Heart left ventricle (tissue), 16 donors: ENCODE results near the gene MAP1LC3B. TPM values are rescaled to one million over a fixed set of nuclear protein-coding genes. Genes with fewer than 3 reads are reported as not detected.

Source experiments
- ATAC-seq, 4 donors: fragments of 200-7000 bp; cut with Tn5 transposase; one replicate each; pipeline ENCODE4 v1.9.1; 2020 to 2022; ENCODE audit warnings: moderate library complexity in 4 of 4, mild to moderate bottlenecking in 3 of 4, moderate number of reproducible peaks in 1 of 4
- DNase-seq, 5 donors: peaks; one replicate each; pipeline ENCODE4 v3.0.0-alpha.2; 2020
- H3K27ac ChIP-seq, 12 donors: fragments of 200-600 bp; sonication (generic) in 4 of 12; one replicate each; pipeline versions ENCODE4 v1.5.0 to v1.8.0; 2016 to 2022; ENCODE audit warnings: mild to moderate bottlenecking in 2 of 12
- H3K27me3 ChIP-seq, 9 donors: fragments of 200-600 bp; sonication (generic) in 2 of 9; one replicate each; pipeline versions ENCODE4 v1.5.1 to v1.8.0; 2016 to 2022; ENCODE audit warnings: mild to moderate bottlenecking in 3 of 9
- H3K36me3 ChIP-seq, 9 donors: fragments of 200-600 bp; sonication (generic) in 2 of 9; one replicate each; pipeline versions ENCODE4 v1.5.0 to v1.8.0; 2018 to 2022; ENCODE audit warnings: mild to moderate bottlenecking in 2 of 9
- H3K4me1 ChIP-seq, 12 donors: fragments of 200-600 bp; sonication (generic) in 4 of 12; one replicate each; pipeline versions ENCODE4 v1.5.0 to v1.8.0; 2016 to 2022; ENCODE audit warnings: mild to moderate bottlenecking in 3 of 12
- H3K4me3 ChIP-seq, 12 donors: fragments of 200-600 bp; sonication (generic) in 4 of 12; one replicate each; pipeline versions ENCODE4 v1.5.0 to v1.8.0; 2017 to 2022; ENCODE audit warnings: mild to moderate bottlenecking in 9 of 12, moderate library complexity in 4 of 12
- H3K9me3 ChIP-seq, 12 donors: fragments of 200-600 bp; sonication (generic) in 4 of 12; one replicate each; pipeline versions ENCODE4 v1.5.0 to v1.8.0; 2016 to 2022; ENCODE audit warnings: mild to moderate bottlenecking in 1 of 12
- POLR2A ChIP-seq, 2 donors: fragments of 450-650 bp; IDR thresholded peaks; one replicate each; pipeline ENCODE4 v1.6.1; 2017; ENCODE audit warnings: antibody characterized with exemption in 2 of 2, mild to moderate bottlenecking in 2 of 2, moderate library complexity in 2 of 2
- WGBS, 4 donors: extraction: QIAGEN DNeasy Blood & Tissue Kit in 2 of 4; methylation state at CpG; one replicate each; pipeline versions ENCODE4 v1.1.5 to v1.1.7; 2013 to 2018; 5-methylcytosine and 5-hydroxymethylcytosine counted together
- intact Hi-C, 10 donors: fragments of 100-400 bp; cut with DNase I; formaldehyde crosslinking; loops; one replicate each; pipeline versions ENCODE4 v1.11.1 to v1.14.2; 2022
- polyA plus RNA-seq, 2 donors: library from polyadenylated mRNA; stranded (reverse); fragments of 200-250 nt; gene quantifications; one replicate each; pipeline ENCODE4 v1.2.3, GENCODE V29; 2013
- total RNA-seq, 9 donors: library from RNA; depleted of rRNA in 2 of 9; stranded (reverse); fragments of >200 nt in 2 of 9; fragmentation: NEBNext Ultra II Directional in 3 of 9; extraction: Animal tissue kit (Norgen Biotek cat#: 25700) in 3 of 9; gene quantifications; one replicate each; pipeline versions ENCODE4 v1.1.0 to v1.2.4, GENCODE V29; 2016 to 2023
- TF ChIP-seq, protein P1 (sequence below), 12 donors: fragments of 200-600 bp; sonication (generic) in 4 of 12; IDR thresholded peaks; one replicate each; pipeline versions ENCODE4 v1.5.0 to v1.8.0; 2018 to 2022; ENCODE audit warnings: antibody characterized with exemption in 12 of 12, mild to moderate bottlenecking in 5 of 12
- donor health status: ischemic (EF 13 %, LVEDD 7.1; RV severe dilation, severe dysfunction).
- donor health status: healthy with polysubstance abuse.
- donor health status: DM: no; HTN: yes; CAD: no.
- donor health status: DM: no; HTN: no; CAD: no.
- donor health status: ischemic (EF 25% LVEDD 6.9; RV normal size, moderate dysfunction).
- donor health status: ischemic (EF 25% LVEDD 5.7; RV mildly dilated, moderate dysfunction).
- donor health status: healthy.
- donor health status: DM: yes; HTN: yes; CAD: no.
- donor health status: ischemic (EF 35%, LVEDD 5.7; RV mildly dilated, moderate dysfunction).
- donor health status: nonischemic (EF 11% LVEDD 7.7; RV severe dilation, severe dysfunction).
- donor health status: DM: yes; HTN: yes; CAD: no.
- donor health status: PGD.
- donor health status: ischemic (EF 29% LVEDD 5.4; RV normal size, mild dysfunction).
- donor health status: nonischemic (EF 23%, LVEDD 6.1; RV moderate dilation, normal function).

Gene MAP1LC3B
- total and polyA plus RNA-seq, 11 donors = 70.7 to 263 (median 116) TPM

DNA sequence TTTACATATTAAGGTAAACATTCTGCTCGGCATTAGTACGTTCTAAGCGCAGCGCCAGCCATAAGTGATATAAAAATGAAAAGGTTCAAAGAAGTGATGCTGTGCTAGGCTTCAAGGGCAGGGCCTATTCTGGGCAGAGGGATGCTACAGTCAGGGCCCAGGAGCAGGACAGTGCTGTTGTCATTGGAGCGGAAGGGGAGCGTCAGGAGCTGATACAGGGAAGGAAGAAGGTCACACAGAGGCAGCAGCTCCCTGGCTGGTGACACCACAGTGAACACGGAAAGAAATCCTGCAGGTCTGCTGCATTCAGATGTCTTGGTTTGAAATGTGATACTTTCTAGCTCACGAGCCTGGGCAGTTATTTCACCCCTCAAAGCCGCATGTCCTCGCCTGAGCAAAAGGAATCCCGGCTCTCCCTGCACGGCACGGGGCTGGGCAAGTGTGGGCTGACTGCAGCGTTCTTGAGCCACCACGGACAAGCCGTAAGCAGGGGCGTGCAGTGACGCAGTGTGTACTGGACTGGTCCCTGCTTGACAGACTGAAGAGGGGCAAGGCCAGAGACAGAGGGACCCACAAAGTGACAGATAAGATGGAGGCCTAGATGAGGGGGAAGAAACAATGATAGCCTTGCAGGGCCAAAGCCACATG is 59.6 kb downstream of the MAP1LC3B start:
- DNase-seq = no peak
- Histone ChIP-seq H3K27me3 (no peaks in the 10 kb centered on the region), H3K9me3 (no peaks in the 10 kb centered on the region), H3K4me1 (peaks cover 0 to 20% (median 0%) of the 10 kb centered on the region in 12 donors), H3K27ac (no peak overlapping the region), H3K36me3 (peaks cover 0 to 72% (median 48%) of the 10 kb centered on the region in 9 donors), H3K4me3 (no peak overlapping the region)
- peak in 2 of 4 donors; percentile 40 to 46 for ATAC-seq
- WGBS, 4 donors = 79 to 87% (median 83%) methylated on average over 18 of the region's 18 CpGs
- intact Hi-C loops = no loop called here
- no peak for TF ChIP-seq POLR2A (IDR thresholded peaks at IDR 0.05)
- TF ChIP-seq, protein P1, sequence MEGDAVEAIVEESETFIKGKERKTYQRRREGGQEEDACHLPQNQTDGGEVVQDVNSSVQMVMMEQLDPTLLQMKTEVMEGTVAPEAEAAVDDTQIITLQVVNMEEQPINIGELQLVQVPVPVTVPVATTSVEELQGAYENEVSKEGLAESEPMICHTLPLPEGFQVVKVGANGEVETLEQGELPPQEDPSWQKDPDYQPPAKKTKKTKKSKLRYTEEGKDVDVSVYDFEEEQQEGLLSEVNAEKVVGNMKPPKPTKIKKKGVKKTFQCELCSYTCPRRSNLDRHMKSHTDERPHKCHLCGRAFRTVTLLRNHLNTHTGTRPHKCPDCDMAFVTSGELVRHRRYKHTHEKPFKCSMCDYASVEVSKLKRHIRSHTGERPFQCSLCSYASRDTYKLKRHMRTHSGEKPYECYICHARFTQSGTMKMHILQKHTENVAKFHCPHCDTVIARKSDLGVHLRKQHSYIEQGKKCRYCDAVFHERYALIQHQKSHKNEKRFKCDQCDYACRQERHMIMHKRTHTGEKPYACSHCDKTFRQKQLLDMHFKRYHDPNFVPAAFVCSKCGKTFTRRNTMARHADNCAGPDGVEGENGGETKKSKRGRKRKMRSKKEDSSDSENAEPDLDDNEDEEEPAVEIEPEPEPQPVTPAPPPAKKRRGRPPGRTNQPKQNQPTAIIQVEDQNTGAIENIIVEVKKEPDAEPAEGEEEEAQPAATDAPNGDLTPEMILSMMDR (IDR thresholded peaks at IDR 0.05) = no peak

DNA sequence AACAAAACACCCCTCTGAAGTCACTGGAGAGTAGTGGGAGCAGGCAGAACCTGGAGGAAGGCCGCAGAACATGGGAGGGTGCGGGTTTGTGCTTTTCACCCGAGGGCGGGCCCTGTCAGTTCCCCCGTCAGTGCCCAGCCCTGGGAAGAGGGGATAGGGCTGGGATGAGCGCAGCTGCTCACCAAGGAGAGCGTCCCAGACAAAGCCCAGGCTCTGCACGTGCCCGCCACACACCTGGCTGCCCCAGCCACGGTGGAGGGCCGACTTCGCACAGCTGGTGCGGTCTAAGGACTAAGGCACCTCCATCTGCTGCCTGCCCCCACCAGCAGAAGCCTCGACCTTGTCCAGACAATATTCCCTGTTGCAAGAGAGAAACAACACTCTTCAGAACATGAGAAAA is 61.2 kb downstream of the MAP1LC3B start:
- DNase-seq (no peak), ATAC-seq (no peak)
- H3K27me3 ChIP-seq = no peaks in the 10 kb centered on the region
- H3K36me3 ChIP-seq = peaks cover 0 to 69% (median 37%) of the 10 kb centered on the region in 9 donors
- TF ChIP-seq, protein P1 (IDR thresholded peaks at IDR 0.05) = no peak
- no peak for TF ChIP-seq POLR2A (IDR thresholded peaks at IDR 0.05)
- H3K27ac ChIP-seq = no peak overlapping the region
- WGBS, 4 donors = 89 to 95% (median 92%) methylated on average over 13 to 14 of the region's 14 CpGs
- H3K9me3 ChIP-seq = no peaks in the 10 kb centered on the region
- peaks cover 0 to 30% (median 9%) of the 10 kb centered on the region in 12 donors for H3K4me1 ChIP-seq
- no peak overlapping the region for H3K4me3 ChIP-seq
- intact Hi-C loops = no loop called here

Other genes with a start within 250 kb of the MAP1LC3B start
- 1 to 10 TPM in 7 of 9 donors, under 1 TPM in 2; 0.91 to 4.5 (median 3.3) TPM for gene C16orf95, start 74.9 kb upstream of the MAP1LC3B start, total RNA-seq
- gene C16orf95, start 74.9 kb upstream of the MAP1LC3B start, polyA plus RNA-seq = 1 to 10 TPM; 1.8 to 2.4 TPM
- gene FBXO31, start 8.6 kb upstream of the MAP1LC3B start, total RNA-seq = 100 to 1,000 TPM in 1 of 9 donors, 10 to 100 TPM in 8; 55.5 to 130 (median 71.9) TPM
- gene FBXO31, start 8.6 kb upstream of the MAP1LC3B start, polyA plus RNA-seq = 10 to 100 TPM; 20.0 to 28.8 TPM
- 10 to 100 TPM in 6 of 9 donors, 1 to 10 TPM in 3; 9.2 to 18.4 (median 16.4) TPM for gene ZCCHC14, start 100.7 kb downstream of the MAP1LC3B start, total RNA-seq
- gene ZCCHC14, start 100.7 kb downstream of the MAP1LC3B start, polyA plus RNA-seq = 10 to 100 TPM in 1 of 2 donors, 1 to 10 TPM in 1; 6.4 to 10.5 TPM
- gene JPH3, start 210.2 kb downstream of the MAP1LC3B start, total RNA-seq = under 1 TPM in 3 of 9 donors, not detected in 6; 0.12 to 0.58 (median 0.29) TPM
- gene JPH3, start 210.2 kb downstream of the MAP1LC3B start, polyA plus RNA-seq = under 1 TPM in 1 of 2 donors, not detected in 1; 0.03 TPM